Pancreas (tissue), 10 donors: Measurements from ENCODE around the gene TLL2. TPM values are rescaled to one million over a fixed set of nuclear protein-coding genes. Genes with fewer than 3 reads are reported as not detected.

Source experiments
- ATAC-seq, 4 donors: fragments of 200-7000 bp; cut with Tn5 transposase; one replicate each; pipeline versions ENCODE4 v1.8.0 to v1.9.1; 2020; ENCODE audit warnings: mild to moderate bottlenecking in 4 of 4, moderate library complexity in 4 of 4
- DNase-seq, 6 donors: peaks; one replicate each; pipeline ENCODE4 v3.0.0-alpha.2; 2020
- FAIRE-seq: peaks from 2 replicates; lab custom pipeline; 2012; peaks lifted over from hg19 to GRCh38; lab: Jason Lieb, UNC
- H3K27ac ChIP-seq, 4 donors: fragments of 200-600 bp; sonication (generic); 1 replicate in 3 of 4; 2 replicates in 1 of 4; pipeline versions ENCODE4 v1.5.0 to v1.8.0; 2020
- H3K27me3 ChIP-seq, 4 donors: fragments of 200-600 bp; one replicate each; pipeline ENCODE4 v1.8.0; 2021
- H3K36me3 ChIP-seq, 3 donors: fragments of 200-600 bp; sonication (generic) in 1 of 3; one replicate each; pipeline versions ENCODE4 v1.5.0 to v1.8.0; 2020 to 2021
- H3K4me1 ChIP-seq, 3 donors: fragments of 200-600 bp; one replicate each; pipeline ENCODE4 v1.8.0; 2021
- H3K4me3 ChIP-seq, 4 donors: fragments of 200-600 bp; sonication (generic) in 2 of 4; one replicate each; pipeline versions ENCODE4 v1.5.0 to v1.8.0; 2020 to 2021
- H3K9me3 ChIP-seq, 4 donors: fragments of 200-600 bp; one replicate each; pipeline ENCODE4 v1.8.0; 2021
- CTCF ChIP-seq, 4 donors: fragments of 200-600 bp; sonication (generic) in 3 of 4; IDR thresholded peaks; one replicate each; pipeline versions ENCODE4 v1.5.0 to v1.8.0; 2021; ENCODE audit warnings: antibody characterized with exemption in 4 of 4
- WGBS, 2 donors: extraction: QIAGEN DNeasy Blood & Tissue Kit; methylation state at CpG; one replicate each; pipeline ENCODE4 v1.1.7; 2013; 5-methylcytosine and 5-hydroxymethylcytosine counted together
- intact Hi-C, 3 donors: fragments of 100-400 bp; cut with DNase I; formaldehyde crosslinking; loops; one replicate each; pipeline versions ENCODE4 v1.11.1 to v1.14.2; 2022
- polyA plus RNA-seq, 2 donors: library from polyadenylated mRNA; stranded (reverse); fragments of 200-250 nt; gene quantifications; one replicate each; pipeline ENCODE4 v1.2.3, GENCODE V29; 2013
- total RNA-seq, 6 donors: library from RNA; stranded (reverse); fragmentation: NEBNext Ultra II Directional in 4 of 6; extraction: Animal tissue kit (Norgen Biotek cat#: 25700) in 4 of 6; gene quantifications; one replicate each; pipeline versions ENCODE4 v1.2.1 to v1.2.4, GENCODE V29; 2021 to 2023
- donor health status: healthy with polysubstance abuse.
- donor health status: DM: no; HTN: no; CAD: no; lungs with moderate emphysema.
- donor health status: DM: no; HTN: no; CAD: no.
- donor health status: control.
- donor health status: control.
- donor health status: Bipolar disorder and iron deficiency.
- donor health status: DM: yes; HTN: yes; CAD: no.
- donor health status: DM: no; HTN: no; CAD: no.
- donor health status: DM: no; HTN: no; CAD: no.
- donor health status: DM: yes; HTN: yes; CAD: no.

The TLL2 gene
- total and polyA plus RNA-seq, 8 donors: 0.14 to 0.97 (median 0.27) TPM

GRCh38 chr10:96416643-96417042, 97.1 kb downstream of the TLL2 start:
- H3K4me1 ChIP-seq: no peaks in the 10 kb centered on the region
- no peaks in the 10 kb centered on the region for H3K9me3 ChIP-seq
- TF ChIP-seq CTCF (IDR thresholded peaks at IDR 0.05): no peak
- ATAC-seq: peak in 1 of 4 donors; percentile 47
- no peak for FAIRE-seq
- no peaks in the 10 kb centered on the region for H3K27me3 ChIP-seq
- 75 to 81% methylated on average over 7 of the region's 7 CpGs for WGBS, 2 donors
- no peak overlapping the region for H3K27ac ChIP-seq
- no peak overlapping the region for H3K4me3 ChIP-seq
- DNase-seq: no peak
- intact Hi-C loops: no loop called here
- H3K36me3 ChIP-seq: no peaks in the 10 kb centered on the region

GRCh38 chr10:96415891-96416554, 97.7 kb downstream of the TLL2 start:
- WGBS, 2 donors: 85 to 97% methylated on average over 5 of the region's 5 CpGs
- no peak for TF ChIP-seq CTCF (IDR thresholded peaks at IDR 0.05)

GRCh38 chr10:96415150-96415890, 98.4 kb downstream of the TLL2 start:
- ATAC-seq: no peak
- intact Hi-C loops: no loop called here
- Histone ChIP-seq H3K4me3 (no peak overlapping the region), H3K9me3 (no peaks in the 10 kb centered on the region), H3K27me3 (no peaks in the 10 kb centered on the region), H3K36me3 (no peaks in the 10 kb centered on the region), H3K4me1 (no peaks in the 10 kb centered on the region), H3K27ac (no peak overlapping the region)
- FAIRE-seq: no peak
- TF ChIP-seq CTCF (IDR thresholded peaks at IDR 0.05): no peak
- DNase-seq: no peak
- WGBS, 2 donors: 93% methylated on average over 1 of the region's 1 CpG

More at GRCh38 chr10:96415891-96416554, 97.7 kb downstream of the TLL2 start:
- no peaks in the 10 kb centered on the region for H3K27me3 ChIP-seq
- no peak overlapping the region for H3K27ac ChIP-seq
- FAIRE-seq: no peak
- H3K4me3 ChIP-seq: no peak overlapping the region
- ATAC-seq: no peak
- H3K4me1 ChIP-seq: no peaks in the 10 kb centered on the region
- H3K9me3 ChIP-seq: no peaks in the 10 kb centered on the region
- H3K36me3 ChIP-seq: no peaks in the 10 kb centered on the region
- intact Hi-C loops: no loop called here
- no peak for DNase-seq

GRCh38 chr10:96414303-96414702, 99.4 kb downstream of the TLL2 start:
- intact Hi-C loops: no loop called here
- no peak overlapping the region for H3K27ac ChIP-seq
- no peak for DNase-seq
- ATAC-seq: no peak
- H3K9me3 ChIP-seq: no peaks in the 10 kb centered on the region
- TF ChIP-seq CTCF (IDR thresholded peaks at IDR 0.05): no peak
- no peak overlapping the region for H3K4me3 ChIP-seq
- H3K4me1 ChIP-seq: no peaks in the 10 kb centered on the region
- no peaks in the 10 kb centered on the region for H3K36me3 ChIP-seq
- FAIRE-seq: no peak
- WGBS, 2 donors: 85 to 93% methylated on average over 5 of the region's 5 CpGs
- no peaks in the 10 kb centered on the region for H3K27me3 ChIP-seq
